ENCODE data around the gene TNFRSF17. TPM values are rescaled to one million over a fixed set of nuclear protein-coding genes. Genes with fewer than 3 reads are reported as not detected.

The TNFRSF17 gene
- total and polyA plus RNA-seq, 3 experiments from 2014 or later, result not detected

- no peak overlapping the region for H3K27ac ChIP-seq (ENCODE audit: low read depth, low read length)
- Mint-ChIP-seq H3K4me3 (no peak overlapping the region), H3K27me3 (no peaks in the 10 kb centered on the region), H3K27ac (no peak overlapping the region), H3K36me3 (peaks cover 8 to 31% (median 17%) of the 10 kb centered on the region in 3 donors), H3K9me3 (no peaks in the 10 kb centered on the region), H3K4me1 (peaks cover 3 to 10% (median 4%) of the 10 kb centered on the region in 3 donors)
- POLR2A ChIA-PET, result no interaction called here
- no peak for DNase-seq
- H3K4me1 ChIP-seq (ENCODE audit: insufficient read depth, low read length), result no peaks in the 10 kb centered on the region
- no peak overlapping the region for H3K4me3 ChIP-seq (ENCODE audit: low read length)
- CTCF ChIA-PET, result no interaction called here
- no peaks in the 10 kb centered on the region for H3K9me3 ChIP-seq (ENCODE audit: low read length)
- no peaks in the 10 kb centered on the region for H3K36me3 ChIP-seq (ENCODE audit: insufficient read depth, low read length)
- no peaks in the 10 kb centered on the region for H3K27me3 ChIP-seq (ENCODE audit: insufficient read depth, low read length, poor library complexity, severe bottlenecking)
These were observed 35.0 kb downstream of the TNFRSF17 start for GRCh38 chr16:12000032-12000431.

- H3K4me1 Mint-ChIP-seq, result peaks cover 3 to 6% (median 4%) of the 10 kb centered on the region in 3 donors
- peaks cover 8 to 40% (median 20%) of the 10 kb centered on the region in 3 donors for H3K36me3 Mint-ChIP-seq
- Histone ChIP-seq H3K36me3 (ENCODE audit: insufficient read depth, low read length) (no peaks in the 10 kb centered on the region), H3K9me3 (ENCODE audit: low read length) (no peaks in the 10 kb centered on the region), H3K27ac (ENCODE audit: low read depth, low read length) (no peak overlapping the region), H3K4me3 (ENCODE audit: low read length) (no peak overlapping the region), H3K27me3 (ENCODE audit: insufficient read depth, low read length, poor library complexity, severe bottlenecking) (no peaks in the 10 kb centered on the region), H3K4me1 (ENCODE audit: insufficient read depth, low read length) (no peaks in the 10 kb centered on the region)
- ChIA-PET POLR2A (no interaction called here), CTCF (no interaction called here)
- no peaks in the 10 kb centered on the region for H3K27me3 Mint-ChIP-seq
- DNase-seq, result no peak
- no peak overlapping the region for H3K27ac Mint-ChIP-seq
- no peak overlapping the region for H3K4me3 Mint-ChIP-seq
- H3K9me3 Mint-ChIP-seq, result no peaks in the 10 kb centered on the region
These were observed 37.5 kb downstream of the TNFRSF17 start for GRCh38 chr16:12002447-12003006.

GRCh38 chr16:12006637-12007036 is 41.6 kb downstream of the TNFRSF17 start:
- DNase-seq, result no peak
- Histone ChIP-seq H3K36me3 (ENCODE audit: insufficient read depth, low read length) (no peaks in the 10 kb centered on the region), H3K9me3 (ENCODE audit: low read length) (no peaks in the 10 kb centered on the region), H3K4me3 (ENCODE audit: low read length) (no peak overlapping the region), H3K4me1 (ENCODE audit: insufficient read depth, low read length) (peaks cover 11% of the 10 kb centered on the region), H3K27ac (ENCODE audit: low read depth, low read length) (no peak overlapping the region), H3K27me3 (ENCODE audit: insufficient read depth, low read length, poor library complexity, severe bottlenecking) (no peaks in the 10 kb centered on the region)
- Mint-ChIP-seq H3K4me1 (no peaks in the 10 kb centered on the region), H3K4me3 (no peak overlapping the region), H3K9me3 (no peaks in the 10 kb centered on the region), H3K36me3 (peaks cover 8 to 32% (median 15%) of the 10 kb centered on the region in 3 donors), H3K27ac (no peak overlapping the region), H3K27me3 (no peaks in the 10 kb centered on the region)
- ChIA-PET CTCF (no interaction called here), POLR2A (no interaction called here)

GRCh38 chr16:12009462-12009861 is 44.5 kb downstream of the TNFRSF17 start:
- Mint-ChIP-seq H3K27ac (no peak overlapping the region), H3K4me1 (no peaks in the 10 kb centered on the region), H3K27me3 (no peaks in the 10 kb centered on the region), H3K4me3 (no peak overlapping the region), H3K9me3 (no peaks in the 10 kb centered on the region), H3K36me3 (peaks cover 5 to 24% (median 16%) of the 10 kb centered on the region in 3 donors)
- DNase-seq, result peak in 1 of 5 donors; percentile 37
- Histone ChIP-seq H3K36me3 (ENCODE audit: insufficient read depth, low read length) (no peaks in the 10 kb centered on the region), H3K4me1 (ENCODE audit: insufficient read depth, low read length) (peaks cover 11% of the 10 kb centered on the region), H3K27me3 (ENCODE audit: insufficient read depth, low read length, poor library complexity, severe bottlenecking) (no peaks in the 10 kb centered on the region), H3K27ac (ENCODE audit: low read depth, low read length) (no peak overlapping the region), H3K4me3 (ENCODE audit: low read length) (no peak overlapping the region), H3K9me3 (ENCODE audit: low read length) (no peaks in the 10 kb centered on the region)
- ChIA-PET POLR2A (no interaction called here), CTCF (no interaction called here)

DNA sequence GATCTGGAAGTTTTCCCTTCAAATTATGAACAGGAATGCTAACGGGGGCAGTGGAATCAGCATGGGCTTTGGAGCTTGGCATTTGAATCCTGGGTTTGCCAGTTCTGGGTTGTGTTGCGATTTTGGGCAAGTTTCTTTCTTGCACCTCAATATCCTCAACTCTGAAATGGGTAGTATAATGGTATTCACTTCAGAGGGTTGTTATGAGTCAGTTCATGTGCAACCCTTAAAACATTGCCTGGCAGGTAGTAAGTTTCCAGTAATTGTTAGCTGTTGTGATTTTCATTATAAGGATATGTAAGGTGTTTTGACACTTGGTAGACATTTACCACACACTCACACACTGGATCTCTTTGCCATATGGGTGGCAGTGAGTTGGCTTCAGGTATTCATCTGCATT is 44.9 kb downstream of the TNFRSF17 start:
- no peak overlapping the region for H3K27ac ChIP-seq (ENCODE audit: low read depth, low read length)
- Mint-ChIP-seq H3K27me3 (no peaks in the 10 kb centered on the region), H3K4me1 (no peaks in the 10 kb centered on the region), H3K27ac (no peak overlapping the region), H3K4me3 (no peak overlapping the region), H3K36me3 (peaks cover under 1 to 21% (median 12%) of the 10 kb centered on the region in 3 donors), H3K9me3 (no peaks in the 10 kb centered on the region)
- H3K9me3 ChIP-seq (ENCODE audit: low read length), result no peaks in the 10 kb centered on the region
- no peak overlapping the region for H3K4me3 ChIP-seq (ENCODE audit: low read length)
- ChIA-PET POLR2A (no interaction called here), CTCF (no interaction called here)
- H3K36me3 ChIP-seq (ENCODE audit: insufficient read depth, low read length), result no peaks in the 10 kb centered on the region
- no peak for DNase-seq
- peaks cover 11% of the 10 kb centered on the region for H3K4me1 ChIP-seq (ENCODE audit: insufficient read depth, low read length)
- no peaks in the 10 kb centered on the region for H3K27me3 ChIP-seq (ENCODE audit: insufficient read depth, low read length, poor library complexity, severe bottlenecking)

GRCh38 chr16:12010388-12011251 is 45.6 kb downstream of the TNFRSF17 start:
- Mint-ChIP-seq H3K4me1 (no peaks in the 10 kb centered on the region), H3K36me3 (peaks cover 0 to 15% (median 7%) of the 10 kb centered on the region in 3 donors), H3K4me3 (no peak overlapping the region), H3K9me3 (no peaks in the 10 kb centered on the region), H3K27ac (no peak overlapping the region), H3K27me3 (no peaks in the 10 kb centered on the region)
- H3K36me3 ChIP-seq (ENCODE audit: insufficient read depth, low read length), result no peaks in the 10 kb centered on the region
- ChIA-PET CTCF (no interaction called here), POLR2A (interaction anchor here (0.8 kb wide), 1 partner anchor 9 kb away, joined by 8 read pairs; no protein-coding TSS in a partner anchor)
- no peak overlapping the region for H3K4me3 ChIP-seq (ENCODE audit: low read length)
- H3K27me3 ChIP-seq (ENCODE audit: insufficient read depth, low read length, poor library complexity, severe bottlenecking), result no peaks in the 10 kb centered on the region
- no peak for DNase-seq
- no peaks in the 10 kb centered on the region for H3K9me3 ChIP-seq (ENCODE audit: low read length)
- H3K27ac ChIP-seq (ENCODE audit: low read depth, low read length), result no peak overlapping the region
- peaks cover 11% of the 10 kb centered on the region for H3K4me1 ChIP-seq (ENCODE audit: insufficient read depth, low read length)

- no peak for DNase-seq
- Mint-ChIP-seq H3K4me3 (no peak overlapping the region), H3K27ac (no peak overlapping the region), H3K36me3 (peaks cover 0 to 15% (median 7%) of the 10 kb centered on the region in 3 donors), H3K9me3 (no peaks in the 10 kb centered on the region), H3K27me3 (no peaks in the 10 kb centered on the region), H3K4me1 (no peaks in the 10 kb centered on the region)
- CTCF ChIA-PET, result no interaction called here
- POLR2A ChIA-PET, result interaction anchor here (0.8 kb wide), 1 partner anchor 8 kb away, joined by 8 read pairs; no protein-coding TSS in a partner anchor
- Histone ChIP-seq H3K36me3 (ENCODE audit: insufficient read depth, low read length) (no peaks in the 10 kb centered on the region), H3K4me1 (ENCODE audit: insufficient read depth, low read length) (peaks cover 11% of the 10 kb centered on the region), H3K27me3 (ENCODE audit: insufficient read depth, low read length, poor library complexity, severe bottlenecking) (no peaks in the 10 kb centered on the region), H3K4me3 (ENCODE audit: low read length) (no peak overlapping the region), H3K27ac (ENCODE audit: low read depth, low read length) (no peak overlapping the region), H3K9me3 (ENCODE audit: low read length) (no peaks in the 10 kb centered on the region)
These were observed 46.6 kb downstream of the TNFRSF17 start for GRCh38 chr16:12011565-12011964.

- Histone ChIP-seq H3K4me1 (ENCODE audit: insufficient read depth, low read length) (no peaks in the 10 kb centered on the region), H3K36me3 (ENCODE audit: insufficient read depth, low read length) (no peaks in the 10 kb centered on the region), H3K27me3 (ENCODE audit: insufficient read depth, low read length, poor library complexity, severe bottlenecking) (no peaks in the 10 kb centered on the region), H3K9me3 (ENCODE audit: low read length) (no peaks in the 10 kb centered on the region), H3K4me3 (ENCODE audit: low read length) (no peak overlapping the region), H3K27ac (ENCODE audit: low read depth, low read length) (no peak overlapping the region)
- Mint-ChIP-seq H3K27me3 (no peaks in the 10 kb centered on the region), H3K27ac (no peak overlapping the region), H3K4me1 (no peaks in the 10 kb centered on the region), H3K9me3 (no peaks in the 10 kb centered on the region), H3K4me3 (no peak overlapping the region), H3K36me3 (peaks cover 0 to 4% (median 2%) of the 10 kb centered on the region in 3 donors)
- DNase-seq, result no peak
- CTCF ChIA-PET, result no interaction called here
- POLR2A ChIA-PET, result no interaction called here
These were observed 51.4 kb downstream of the TNFRSF17 start for GRCh38 chr16:12016291-12016947.

Data from CD8-positive, alpha-beta memory T cell (primary cell).